SU-DHL-6 (cell line): ENCODE measurements around the gene PPP2R2C.

ENCODE experiments used
- EZH2phosphoT487 ChIP-seq: fragments of 200-600 bp; sonication (generic), shearing (Covaris generic); conservative IDR thresholded peaks from 2 replicates; pipeline ENCODE4 v1.6.1; 2018; ENCODE audit warnings: mild to moderate bottlenecking, antibody characterized with exemption, low read length, moderate library complexity, mixed read lengths
- TF ChIP-seq, protein P1 (sequence below): fragments of 200-600 bp; sonication (generic); IDR thresholded peaks from one replicate; pipeline ENCODE4 v1.5.1; 2017; ENCODE audit warnings: antibody characterized with exemption, mild to moderate bottlenecking, low read length, moderate library complexity; ENCODE audit not compliant: insufficient read depth, poor library complexity, severe bottlenecking

DNA sequence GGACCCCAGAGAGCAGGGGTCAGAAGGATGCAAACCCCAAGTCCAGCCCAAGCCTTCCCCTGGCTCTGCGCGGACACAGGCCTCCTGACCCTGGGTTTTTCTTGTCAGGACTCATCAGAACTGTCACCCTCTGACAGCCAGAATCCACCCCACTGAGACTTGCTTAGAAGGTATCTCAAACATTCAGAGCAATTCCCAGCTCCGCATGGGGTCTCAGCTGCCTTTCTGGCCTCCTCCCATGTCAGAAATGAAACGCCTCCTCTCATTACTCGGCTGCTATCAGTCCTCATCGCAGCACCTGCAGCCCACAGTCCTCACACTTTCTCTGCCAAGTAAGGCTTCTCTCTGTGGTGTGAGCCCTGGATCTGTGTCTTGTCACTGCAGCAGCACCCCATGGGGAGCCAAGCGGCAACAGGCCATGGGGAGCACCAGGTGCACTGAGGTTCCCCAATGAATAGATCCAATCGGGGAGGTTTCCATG lies 105.0 kb downstream of the PPP2R2C start:
- TF ChIP-seq, protein P1, sequence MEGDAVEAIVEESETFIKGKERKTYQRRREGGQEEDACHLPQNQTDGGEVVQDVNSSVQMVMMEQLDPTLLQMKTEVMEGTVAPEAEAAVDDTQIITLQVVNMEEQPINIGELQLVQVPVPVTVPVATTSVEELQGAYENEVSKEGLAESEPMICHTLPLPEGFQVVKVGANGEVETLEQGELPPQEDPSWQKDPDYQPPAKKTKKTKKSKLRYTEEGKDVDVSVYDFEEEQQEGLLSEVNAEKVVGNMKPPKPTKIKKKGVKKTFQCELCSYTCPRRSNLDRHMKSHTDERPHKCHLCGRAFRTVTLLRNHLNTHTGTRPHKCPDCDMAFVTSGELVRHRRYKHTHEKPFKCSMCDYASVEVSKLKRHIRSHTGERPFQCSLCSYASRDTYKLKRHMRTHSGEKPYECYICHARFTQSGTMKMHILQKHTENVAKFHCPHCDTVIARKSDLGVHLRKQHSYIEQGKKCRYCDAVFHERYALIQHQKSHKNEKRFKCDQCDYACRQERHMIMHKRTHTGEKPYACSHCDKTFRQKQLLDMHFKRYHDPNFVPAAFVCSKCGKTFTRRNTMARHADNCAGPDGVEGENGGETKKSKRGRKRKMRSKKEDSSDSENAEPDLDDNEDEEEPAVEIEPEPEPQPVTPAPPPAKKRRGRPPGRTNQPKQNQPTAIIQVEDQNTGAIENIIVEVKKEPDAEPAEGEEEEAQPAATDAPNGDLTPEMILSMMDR: no peak
- no peak for TF ChIP-seq EZH2phosphoT487
